HG02852 (cell line): ENCODE data around the gene METTL25.
A peak's percentile ranks its signal among the peaks of the same experiment; 100 is the strongest.
"Not testable (repeated sequence)": the region's sequence is repeated elsewhere in the genome, so short reads cannot be mapped to it uniquely, and the experiment has no call there.

Experiments used
- ATAC-seq: cut with Tn5 transposase; IDR thresholded peaks from one replicate; pipeline ENCODE4 v1.9.1; 2021; ENCODE audit warnings: mild to moderate bottlenecking, moderate library complexity; ENCODE audit not compliant: unreplicated experiment

METTL25 gene

GRCh38 chr12:82358200-82359114 lies at the start of gene METTL25, which contains the start of gene CCDC59:
METTL25 (plus strand) TSS chr12:82358529; CDS start chr12:82358566, 37 bp downstream.
CCDC59 (minus strand) TSS chr12:82358387; CDS start chr12:82358376, 11 bp downstream.
- peak; percentile 94 for ATAC-seq

- ATAC-seq: no peak
These were observed 43.9 kb upstream of the METTL25 start for GRCh38 chr12:82314406-82314892.

GRCh38 chr12:82319276-82319675 lies 39.1 kb upstream of the METTL25 start:
- no peak for ATAC-seq

- ATAC-seq: no peak
These were observed 32.6 kb upstream of the METTL25 start for GRCh38 chr12:82325540-82326336.

- ATAC-seq: peak; percentile 64
These were observed 31.3 kb upstream of the METTL25 start for GRCh38 chr12:82326905-82327503.

- ATAC-seq: no peak
These were observed 30.5 kb upstream of the METTL25 start for GRCh38 chr12:82327861-82328260.

- no peak for ATAC-seq
These were observed 28.8 kb upstream of the METTL25 start for GRCh38 chr12:82329508-82329907.

GRCh38 chr12:82350161-82350560 lies 8.2 kb upstream of the METTL25 start:
- ATAC-seq: no peak

GRCh38 chr12:82351390-82351789 lies 6.9 kb upstream of the METTL25 start:
- no peak for ATAC-seq

GRCh38 chr12:82357340-82357739 lies 989 bp upstream of the METTL25 start:
- ATAC-seq: no peak

- ATAC-seq: no peak
These were observed 507 bp upstream of the METTL25 start for GRCh38 chr12:82357845-82358199.

- ATAC-seq: peak; percentile 9
These were observed 768 bp downstream of the METTL25 start for GRCh38 chr12:82359115-82359478.

GRCh38 chr12:82360834-82361233 lies 2.5 kb downstream of the METTL25 start:
- ATAC-seq: not testable (repeated sequence)

GRCh38 chr12:82361461-82361915 lies 3.2 kb downstream of the METTL25 start:
- ATAC-seq: no peak

GRCh38 chr12:82363990-82364389 lies 5.7 kb downstream of the METTL25 start:
- ATAC-seq: no peak

- ATAC-seq: peak; percentile 51
These were observed 7.9 kb downstream of the METTL25 start for GRCh38 chr12:82366197-82366596.

- no peak for ATAC-seq
These were observed 16.9 kb downstream of the METTL25 start for GRCh38 chr12:82375201-82375600.

- ATAC-seq: no peak
These were observed 20.7 kb downstream of the METTL25 start for GRCh38 chr12:82378997-82379396.

- ATAC-seq: no peak
These were observed 25.7 kb downstream of the METTL25 start for GRCh38 chr12:82383930-82384552.

- no peak for ATAC-seq
These were observed 40.5 kb downstream of the METTL25 start for GRCh38 chr12:82398879-82399278.

- no peak for ATAC-seq
These were observed 42.5 kb downstream of the METTL25 start for GRCh38 chr12:82400819-82401218.
